Pancreas (tissue), 10 donors: ENCODE results near the gene SHROOM3. TPM values are rescaled to one million over a fixed set of nuclear protein-coding genes. Genes with fewer than 3 reads are reported as not detected.
A peak's percentile ranks its signal among the peaks of the same experiment; 100 is the strongest.

Source experiments
- ATAC-seq, 4 donors: fragments of 200-7000 bp; cut with Tn5 transposase; one replicate each; pipeline versions ENCODE4 v1.8.0 to v1.9.1; 2020; ENCODE audit warnings: mild to moderate bottlenecking in 4 of 4, moderate library complexity in 4 of 4
- DNase-seq, 6 donors: peaks; one replicate each; pipeline ENCODE4 v3.0.0-alpha.2; 2020
- FAIRE-seq: peaks from 2 replicates; lab custom pipeline; 2012; peaks lifted over from hg19 to GRCh38; lab: Jason Lieb, UNC
- H3K27ac ChIP-seq, 4 donors: fragments of 200-600 bp; sonication (generic); 1 replicate in 3 of 4; 2 replicates in 1 of 4; pipeline versions ENCODE4 v1.5.0 to v1.8.0; 2020
- H3K27me3 ChIP-seq, 4 donors: fragments of 200-600 bp; one replicate each; pipeline ENCODE4 v1.8.0; 2021
- H3K36me3 ChIP-seq, 3 donors: fragments of 200-600 bp; sonication (generic) in 1 of 3; one replicate each; pipeline versions ENCODE4 v1.5.0 to v1.8.0; 2020 to 2021
- H3K4me1 ChIP-seq, 3 donors: fragments of 200-600 bp; one replicate each; pipeline ENCODE4 v1.8.0; 2021
- H3K4me3 ChIP-seq, 4 donors: fragments of 200-600 bp; sonication (generic) in 2 of 4; one replicate each; pipeline versions ENCODE4 v1.5.0 to v1.8.0; 2020 to 2021
- H3K9me3 ChIP-seq, 4 donors: fragments of 200-600 bp; one replicate each; pipeline ENCODE4 v1.8.0; 2021
- WGBS, 2 donors: extraction: QIAGEN DNeasy Blood & Tissue Kit; methylation state at CpG; one replicate each; pipeline ENCODE4 v1.1.7; 2013; 5-methylcytosine and 5-hydroxymethylcytosine counted together
- intact Hi-C, 3 donors: fragments of 100-400 bp; cut with DNase I; formaldehyde crosslinking; loops; one replicate each; pipeline versions ENCODE4 v1.11.1 to v1.14.2; 2022
- polyA plus RNA-seq, 2 donors: library from polyadenylated mRNA; stranded (reverse); fragments of 200-250 nt; gene quantifications; one replicate each; pipeline ENCODE4 v1.2.3, GENCODE V29; 2013
- total RNA-seq, 6 donors: library from RNA; stranded (reverse); fragmentation: NEBNext Ultra II Directional in 4 of 6; extraction: Animal tissue kit (Norgen Biotek cat#: 25700) in 4 of 6; gene quantifications; one replicate each; pipeline versions ENCODE4 v1.2.1 to v1.2.4, GENCODE V29; 2021 to 2023
- TF ChIP-seq, protein P1 (sequence below), 4 donors: fragments of 200-600 bp; sonication (generic) in 3 of 4; IDR thresholded peaks; one replicate each; pipeline versions ENCODE4 v1.5.0 to v1.8.0; 2021; ENCODE audit warnings: antibody characterized with exemption in 4 of 4
- donor health status: healthy with polysubstance abuse.
- donor health status: DM: no; HTN: no; CAD: no; lungs with moderate emphysema.
- donor health status: DM: no; HTN: no; CAD: no.
- donor health status: control.
- donor health status: control.
- donor health status: Bipolar disorder and iron deficiency.
- donor health status: DM: yes; HTN: yes; CAD: no.
- donor health status: DM: no; HTN: no; CAD: no.
- donor health status: DM: no; HTN: no; CAD: no.
- donor health status: DM: yes; HTN: yes; CAD: no.

Gene SHROOM3
- total and polyA plus RNA-seq, 8 donors = 6.2 to 43.5 (median 17.1) TPM

DNA sequence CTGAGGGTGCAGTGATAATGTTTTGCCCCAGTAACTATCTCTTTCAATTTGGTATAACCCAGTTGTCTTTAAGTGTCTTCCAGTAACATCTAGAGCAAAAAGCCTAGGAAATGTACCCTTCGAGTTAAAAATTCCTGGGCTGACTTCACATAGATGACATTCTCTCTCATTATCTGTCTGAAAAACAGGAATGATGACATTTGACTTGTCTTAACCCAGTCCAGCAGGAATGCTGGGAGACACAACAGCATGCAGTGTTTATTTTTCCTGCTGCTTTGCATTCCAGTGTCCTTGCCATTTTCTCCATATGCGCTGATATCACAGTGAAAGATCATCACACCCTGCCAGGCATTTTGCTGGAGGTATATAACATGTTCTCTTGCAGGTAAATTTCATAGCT is 333.0 kb downstream of the SHROOM3 start:
- FAIRE-seq = no peak
- no peak overlapping the region for H3K27ac ChIP-seq
- TF ChIP-seq, protein P1, sequence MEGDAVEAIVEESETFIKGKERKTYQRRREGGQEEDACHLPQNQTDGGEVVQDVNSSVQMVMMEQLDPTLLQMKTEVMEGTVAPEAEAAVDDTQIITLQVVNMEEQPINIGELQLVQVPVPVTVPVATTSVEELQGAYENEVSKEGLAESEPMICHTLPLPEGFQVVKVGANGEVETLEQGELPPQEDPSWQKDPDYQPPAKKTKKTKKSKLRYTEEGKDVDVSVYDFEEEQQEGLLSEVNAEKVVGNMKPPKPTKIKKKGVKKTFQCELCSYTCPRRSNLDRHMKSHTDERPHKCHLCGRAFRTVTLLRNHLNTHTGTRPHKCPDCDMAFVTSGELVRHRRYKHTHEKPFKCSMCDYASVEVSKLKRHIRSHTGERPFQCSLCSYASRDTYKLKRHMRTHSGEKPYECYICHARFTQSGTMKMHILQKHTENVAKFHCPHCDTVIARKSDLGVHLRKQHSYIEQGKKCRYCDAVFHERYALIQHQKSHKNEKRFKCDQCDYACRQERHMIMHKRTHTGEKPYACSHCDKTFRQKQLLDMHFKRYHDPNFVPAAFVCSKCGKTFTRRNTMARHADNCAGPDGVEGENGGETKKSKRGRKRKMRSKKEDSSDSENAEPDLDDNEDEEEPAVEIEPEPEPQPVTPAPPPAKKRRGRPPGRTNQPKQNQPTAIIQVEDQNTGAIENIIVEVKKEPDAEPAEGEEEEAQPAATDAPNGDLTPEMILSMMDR (IDR thresholded peaks at IDR 0.05) = no peak
- H3K4me3 ChIP-seq = no peak overlapping the region
- H3K27me3 ChIP-seq = no peaks in the 10 kb centered on the region
- DNase-seq = no peak
- intact Hi-C loops = no loop called here
- H3K9me3 ChIP-seq = no peaks in the 10 kb centered on the region
- H3K4me1 ChIP-seq = no peaks in the 10 kb centered on the region
- H3K36me3 ChIP-seq = peaks cover 0 to 7% (median 0%) of the 10 kb centered on the region in 3 donors
- 28 to 34% methylated on average over 2 of the region's 2 CpGs for WGBS, 2 donors
- peak in 1 of 4 donors; percentile 36 for ATAC-seq

DNA sequence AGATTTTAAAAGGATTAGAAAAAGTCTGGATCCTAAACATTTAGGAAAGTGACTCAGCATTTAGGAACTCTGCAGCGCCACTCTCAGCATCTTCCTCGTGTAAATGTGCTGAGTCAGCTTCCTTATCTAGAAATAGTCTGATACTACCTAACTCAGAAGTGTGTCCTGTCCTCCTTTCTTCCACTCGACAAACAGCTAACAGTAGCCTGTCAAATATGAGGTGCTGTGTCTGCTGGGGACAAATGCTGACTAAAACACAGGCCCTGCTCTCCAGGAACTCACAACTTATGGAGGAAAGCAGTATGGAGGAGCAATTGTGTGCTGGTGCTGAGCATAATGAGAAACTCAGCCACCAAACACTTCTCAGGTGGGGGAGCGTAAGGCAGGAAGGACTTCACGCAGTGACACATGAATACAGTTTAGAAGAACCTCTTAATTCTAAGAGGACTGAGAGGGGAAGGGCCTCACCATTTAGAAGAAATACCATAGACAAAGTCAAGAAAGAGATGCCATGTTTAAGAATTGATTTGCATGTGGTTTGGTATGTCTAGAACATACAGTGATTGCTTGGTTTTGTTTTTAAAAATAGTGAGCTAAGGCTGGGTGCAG is 337.6 kb downstream of the SHROOM3 start:
- WGBS, 2 donors = 73 to 76% methylated on average over 5 of the region's 5 CpGs
- intact Hi-C loops = no loop called here
- peaks cover 0 to 7% (median 0%) of the 10 kb centered on the region in 3 donors for H3K36me3 ChIP-seq
- no peaks in the 10 kb centered on the region for H3K4me1 ChIP-seq
- H3K9me3 ChIP-seq = no peaks in the 10 kb centered on the region
- no peak overlapping the region for H3K27ac ChIP-seq
- FAIRE-seq = no peak
- no peak for ATAC-seq
- H3K27me3 ChIP-seq = no peaks in the 10 kb centered on the region
- TF ChIP-seq, protein P1 (IDR thresholded peaks at IDR 0.05) = no peak
- DNase-seq = no peak
- no peak overlapping the region for H3K4me3 ChIP-seq

DNA sequence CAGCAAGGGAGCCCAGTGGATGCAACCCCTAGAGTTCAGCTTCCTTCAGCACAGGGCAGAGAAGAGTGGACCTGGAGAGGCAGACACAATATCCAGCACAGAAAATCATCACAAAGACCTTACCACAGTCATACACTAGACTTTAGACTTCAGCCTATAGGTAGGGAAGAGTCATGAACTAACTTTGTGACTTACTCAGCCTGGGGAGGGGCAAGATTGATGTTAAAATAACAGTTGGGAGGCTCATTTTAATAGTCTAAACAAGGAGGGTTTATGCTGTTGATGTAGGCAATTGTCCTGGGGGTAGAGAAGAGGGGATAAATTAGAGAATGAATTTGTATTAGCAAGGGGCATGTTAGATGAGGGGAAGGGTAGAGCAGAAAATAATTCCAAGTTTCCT is 338.7 kb downstream of the SHROOM3 start:
- Histone ChIP-seq H3K27ac (no peak overlapping the region), H3K9me3 (no peaks in the 10 kb centered on the region), H3K36me3 (peaks cover 0 to 8% (median 0%) of the 10 kb centered on the region in 3 donors), H3K27me3 (no peaks in the 10 kb centered on the region), H3K4me3 (no peak overlapping the region), H3K4me1 (no peaks in the 10 kb centered on the region)
- TF ChIP-seq, protein P1 (IDR thresholded peaks at IDR 0.05) = no peak
- DNase-seq = no peak
- intact Hi-C loops = no loop called here
- no peak for FAIRE-seq
- no peak for ATAC-seq

DNA sequence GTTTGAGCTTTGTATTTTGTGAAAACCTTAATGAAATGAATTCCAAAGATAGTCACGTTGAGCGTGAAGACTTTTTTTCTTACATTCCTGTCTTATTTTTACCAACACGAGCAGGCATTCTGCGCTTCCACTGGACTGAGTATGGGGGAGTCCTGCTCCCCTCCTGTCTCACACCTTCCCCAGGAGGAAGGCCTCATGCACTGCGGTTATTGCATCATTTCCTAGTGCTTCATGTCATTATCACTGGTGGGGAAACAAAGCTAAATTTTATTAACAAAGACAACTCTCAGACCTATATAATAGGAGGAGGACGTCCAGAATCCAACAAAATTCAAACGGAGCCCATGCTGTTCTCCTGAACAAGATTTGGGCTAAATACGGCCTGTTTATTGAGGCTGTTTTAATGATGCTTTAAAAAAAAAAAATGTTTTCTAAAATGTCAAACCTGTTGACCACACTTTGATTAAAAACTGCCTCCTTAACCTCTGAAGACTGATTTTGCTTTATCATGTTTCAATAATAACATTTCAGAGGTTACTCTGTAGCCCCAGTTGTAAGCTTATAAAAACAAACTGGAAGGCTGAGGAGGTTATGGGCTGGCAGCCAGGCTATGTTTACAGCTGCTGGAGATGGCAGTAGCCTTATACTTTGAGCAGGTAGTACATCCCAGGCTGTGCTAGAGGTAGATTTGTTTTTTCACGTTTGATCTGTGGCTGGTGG is 344.9 kb downstream of the SHROOM3 start:
- Histone ChIP-seq H3K27me3 (no peaks in the 10 kb centered on the region), H3K4me1 (no peaks in the 10 kb centered on the region), H3K4me3 (no peak overlapping the region), H3K9me3 (no peaks in the 10 kb centered on the region), H3K36me3 (peaks cover 0 to 11% (median 0%) of the 10 kb centered on the region in 3 donors), H3K27ac (no peak overlapping the region)
- no peak for DNase-seq
- TF ChIP-seq, protein P1 (IDR thresholded peaks at IDR 0.05) = no peak
- FAIRE-seq = no peak
- intact Hi-C loops = no loop called here
- WGBS, 2 donors = 85 to 89% methylated on average over 9 of the region's 9 CpGs
- no peak for ATAC-seq
